Ovary (tissue), 3 donors: ENCODE measurements around the gene OLFML2B.

Experiments used
- CTCF ChIP-seq, 3 donors: fragments of 450-650 bp in 2 of 3; fragments of 200-600 bp in 1 of 3; IDR thresholded peaks; one replicate each; pipeline versions ENCODE4 v1.5.1 to v1.8.0; 2016 to 2022; ENCODE audit warnings: antibody characterized with exemption in 3 of 3, mild to moderate bottlenecking in 1 of 3
- POLR2A ChIP-seq: fragments of 450-650 bp; IDR thresholded peaks from one replicate; pipeline ENCODE4 v1.6.1; 2017; ENCODE audit warnings: antibody characterized with exemption, mild to moderate bottlenecking, moderate library complexity
- donor health status: DM: no; HTN: no; CAD: no.

- TF ChIP-seq CTCF (IDR thresholded peaks at IDR 0.05) (no peak), POLR2A (no peak)
Observed at GRCh38 chr1:161946071-161946987, 77.3 kb downstream of the OLFML2B start.
